GM23338 (cell line): Measurements from ENCODE around the gene EYS. TPM values are rescaled to one million over a fixed set of nuclear protein-coding genes. Genes with fewer than 3 reads are reported as not detected.

Experiments
- ATAC-seq: fragments of 200-7000 bp; cut with Tn5 transposase; 3 replicates; pipeline ENCODE4 v1.9.1; 2020
- DNase-seq: peaks from one replicate; pipeline ENCODE4 v3.0.0-alpha.2; 2015; ENCODE audit warnings: low spot score
- H2AFZ ChIP-seq: fragments of 200-600 bp; sonication (generic); 2 replicates; pipeline ENCODE4 v1.8.0; 2016; ENCODE audit warnings: antibody characterized with exemption, mild to moderate bottlenecking, moderate library complexity
- H3F3A ChIP-seq: fragments of 200-600 bp; sonication (generic); replicated peaks from 2 replicates; pipeline ENCODE4 v1.8.0; 2017; ENCODE audit warnings: antibody characterized with exemption, mixed run types, low read depth
- H3K27ac ChIP-seq: fragments of 200-600 bp; sonication (generic); 2 replicates; pipeline ENCODE4 v1.6.1; 2016; ENCODE audit warnings: low read depth
- H3K27me3 ChIP-seq: fragments of 200-600 bp; sonication (generic); 2 replicates; pipeline ENCODE4 v1.8.0; 2016; ENCODE audit warnings: mild to moderate bottlenecking, mixed run types, moderate library complexity; ENCODE audit not compliant: insufficient read depth
- H3K36me3 ChIP-seq: fragments of 200-600 bp; sonication (generic); 2 replicates; pipeline ENCODE4 v1.8.0; 2016; ENCODE audit warnings: mild to moderate bottlenecking; ENCODE audit not compliant: insufficient read depth
- H3K4me1 ChIP-seq: fragments of 200-600 bp; sonication (generic); 2 replicates; pipeline ENCODE4 v1.8.0; 2016; ENCODE audit warnings: mild to moderate bottlenecking, moderate library complexity; ENCODE audit not compliant: insufficient read depth
- H3K4me2 ChIP-seq: fragments of 200-600 bp; sonication (generic); 2 replicates; pipeline ENCODE4 v1.7.1; 2017; ENCODE audit warnings: mixed run types
- H3K4me3 ChIP-seq: fragments of 200-600 bp; sonication (generic); 2 replicates; pipeline ENCODE4 v1.6.1; 2016; ENCODE audit warnings: mixed run types
- H3K79me2 ChIP-seq: fragments of 200-600 bp; sonication (generic); replicated peaks from 2 replicates; pipeline ENCODE4 v1.8.0; 2017; ENCODE audit warnings: mild to moderate bottlenecking; ENCODE audit not compliant: insufficient read depth
- H3K9me2 ChIP-seq: fragments of 200-600 bp; sonication (generic); 2 replicates; pipeline ENCODE4 v1.8.0; 2017; ENCODE audit not compliant: insufficient read depth
- H4K20me1 ChIP-seq: fragments of 200-600 bp; sonication (generic); replicated peaks from 2 replicates; pipeline ENCODE4 v1.8.0; 2017; ENCODE audit warnings: mild to moderate bottlenecking; ENCODE audit not compliant: insufficient read depth
- H3K27ac Mint-ChIP-seq: 2 replicates; pipeline ENCODE4 v1.8.0; 2020; ENCODE audit warnings: inconsistent platforms, mild to moderate bottlenecking, moderate library complexity, mixed read lengths
- H3K27me3 Mint-ChIP-seq: 3 replicates; pipeline ENCODE4 v1.8.0; 2022; ENCODE audit warnings: low read depth, mild to moderate bottlenecking, moderate library complexity, mixed read lengths, inconsistent platforms; ENCODE audit not compliant: insufficient read depth, poor library complexity
- H3K36me3 Mint-ChIP-seq: 3 replicates; pipeline ENCODE4 v1.8.0; 2021; ENCODE audit warnings: low read depth, mild to moderate bottlenecking, inconsistent platforms, moderate library complexity, mixed read lengths
- H3K4me1 Mint-ChIP-seq: 3 replicates; pipeline ENCODE4 v1.8.0; 2020; ENCODE audit warnings: mild to moderate bottlenecking, inconsistent platforms, mixed read lengths
- H3K4me3 Mint-ChIP-seq: 3 replicates; pipeline ENCODE4 v1.8.0; 2021; ENCODE audit warnings: moderate library complexity, mild to moderate bottlenecking, inconsistent platforms, mixed read lengths
- H3K9me3 Mint-ChIP-seq: 3 replicates; pipeline ENCODE4 v1.8.0; 2020; ENCODE audit warnings: moderate library complexity, mild to moderate bottlenecking, inconsistent platforms, mixed read lengths
- EZH2 ChIP-seq: fragments of 200-600 bp; sonication (generic); IDR thresholded peaks from one replicate; pipeline ENCODE4 v1.8.0; 2017; ENCODE audit warnings: antibody characterized with exemption, mild to moderate bottlenecking, low read depth; ENCODE audit not compliant: unreplicated experiment
- EZH2phosphoT487 ChIP-seq: fragments of 200-600 bp; sonication (generic); IDR thresholded peaks from one replicate; pipeline ENCODE4 v1.8.1; 2018; ENCODE audit warnings: antibody characterized with exemption; ENCODE audit not compliant: unreplicated experiment
- JUNB ChIP-seq: IDR thresholded peaks from one replicate; pipeline ENCODE4 v1.6.1; 2016; ENCODE audit warnings: antibody characterized with exemption; ENCODE audit not compliant: unreplicated experiment
- NANOG ChIP-seq: IDR thresholded peaks from 2 replicates; pipeline ENCODE4 v1.6.1; 2016; ENCODE audit warnings: antibody characterized with exemption, borderline replicate concordance
- STAT1 ChIP-seq: IDR thresholded peaks from one replicate; pipeline ENCODE4 v1.6.1; 2016; ENCODE audit warnings: antibody characterized with exemption; ENCODE audit not compliant: unreplicated experiment
- ZNF114 ChIP-seq: fragments of 250-450 bp; sonication (Bioruptor Pico); IDR thresholded peaks from 2 replicates; pipeline ENCODE4 v1.5.0; 2020; ENCODE audit warnings: mild to moderate bottlenecking, moderate library complexity
- ZNF331 ChIP-seq: fragments of 250-450 bp; sonication (Bioruptor Pico); IDR thresholded peaks from 2 replicates; pipeline ENCODE4 v1.5.0; 2020; ENCODE audit warnings: low read depth, mild to moderate bottlenecking, moderate library complexity
- polyA plus RNA-seq: library from polyadenylated mRNA; unstranded; fragments of >200 nt; fragmentation: Nextera tagmentation; extraction: Ambion mirVana; gene quantifications from 2 replicates; pipeline ENCODE4 v1.2.1, GENCODE V29; 2016
- total RNA-seq: library from RNA; depleted of rRNA; stranded (reverse); fragments of >200 nt; shearing (Covaris generic); gene quantifications from 2 replicates; pipeline ENCODE4 v1.2.3, GENCODE V29; 2014
- TF ChIP-seq, protein P1 (sequence below): IDR thresholded peaks from one replicate; pipeline ENCODE4 v1.6.1; 2018; ENCODE audit warnings: antibody characterized with exemption; ENCODE audit not compliant: unreplicated experiment
- TF ChIP-seq, protein P2 (sequence below): IDR thresholded peaks from 2 replicates; pipeline ENCODE4 v1.6.1; 2016; ENCODE audit warnings: antibody characterized with exemption
- TF ChIP-seq, protein P3 (sequence below), 2 experiments: fragments of 200-600 bp in 1 of 2; sonication (generic) in 1 of 2; conservative IDR thresholded peaks; 2 replicates each; pipeline versions ENCODE4 v1.5.1 to v1.6.1; 2016 to 2017; ENCODE audit warnings: antibody characterized with exemption in 2 of 2, low read depth in 2 of 2, mild to moderate bottlenecking in 2 of 2, moderate library complexity in 1 of 2

Gene EYS
- total and polyA plus RNA-seq, 2 experiments from 2014 or later: 0.38 to 0.52 TPM

DNA sequence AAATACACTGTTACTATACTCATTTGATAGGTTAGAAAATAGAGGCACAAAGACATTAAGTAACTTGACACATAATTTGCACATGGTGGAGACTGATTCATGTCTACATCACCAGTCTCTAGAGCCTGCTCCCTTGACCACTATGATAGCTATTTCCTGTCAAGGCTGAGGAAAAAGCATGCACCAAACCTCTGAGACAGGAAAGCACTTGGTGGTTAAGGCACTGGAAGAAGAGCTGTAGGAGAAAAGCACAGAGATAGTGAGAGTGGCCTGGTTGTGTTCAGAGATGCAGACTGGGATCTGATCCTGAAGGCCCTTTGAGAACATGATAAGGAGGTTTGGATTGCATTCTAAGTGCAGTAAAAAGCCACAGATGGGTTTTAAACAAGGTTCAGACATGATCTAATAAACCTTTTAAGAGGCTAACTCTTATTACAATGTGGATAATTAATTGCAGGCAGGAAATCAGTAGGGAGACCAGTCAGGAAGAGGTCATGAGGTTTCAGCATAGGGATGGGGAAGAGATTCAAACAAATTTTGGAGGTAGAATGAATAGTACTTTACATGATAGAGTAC lies 1902.6 kb downstream of the EYS start (continued):
- TF ChIP-seq, protein P1, sequence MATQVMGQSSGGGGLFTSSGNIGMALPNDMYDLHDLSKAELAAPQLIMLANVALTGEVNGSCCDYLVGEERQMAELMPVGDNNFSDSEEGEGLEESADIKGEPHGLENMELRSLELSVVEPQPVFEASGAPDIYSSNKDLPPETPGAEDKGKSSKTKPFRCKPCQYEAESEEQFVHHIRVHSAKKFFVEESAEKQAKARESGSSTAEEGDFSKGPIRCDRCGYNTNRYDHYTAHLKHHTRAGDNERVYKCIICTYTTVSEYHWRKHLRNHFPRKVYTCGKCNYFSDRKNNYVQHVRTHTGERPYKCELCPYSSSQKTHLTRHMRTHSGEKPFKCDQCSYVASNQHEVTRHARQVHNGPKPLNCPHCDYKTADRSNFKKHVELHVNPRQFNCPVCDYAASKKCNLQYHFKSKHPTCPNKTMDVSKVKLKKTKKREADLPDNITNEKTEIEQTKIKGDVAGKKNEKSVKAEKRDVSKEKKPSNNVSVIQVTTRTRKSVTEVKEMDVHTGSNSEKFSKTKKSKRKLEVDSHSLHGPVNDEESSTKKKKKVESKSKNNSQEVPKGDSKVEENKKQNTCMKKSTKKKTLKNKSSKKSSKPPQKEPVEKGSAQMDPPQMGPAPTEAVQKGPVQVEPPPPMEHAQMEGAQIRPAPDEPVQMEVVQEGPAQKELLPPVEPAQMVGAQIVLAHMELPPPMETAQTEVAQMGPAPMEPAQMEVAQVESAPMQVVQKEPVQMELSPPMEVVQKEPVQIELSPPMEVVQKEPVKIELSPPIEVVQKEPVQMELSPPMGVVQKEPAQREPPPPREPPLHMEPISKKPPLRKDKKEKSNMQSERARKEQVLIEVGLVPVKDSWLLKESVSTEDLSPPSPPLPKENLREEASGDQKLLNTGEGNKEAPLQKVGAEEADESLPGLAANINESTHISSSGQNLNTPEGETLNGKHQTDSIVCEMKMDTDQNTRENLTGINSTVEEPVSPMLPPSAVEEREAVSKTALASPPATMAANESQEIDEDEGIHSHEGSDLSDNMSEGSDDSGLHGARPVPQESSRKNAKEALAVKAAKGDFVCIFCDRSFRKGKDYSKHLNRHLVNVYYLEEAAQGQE: no peak

DNA sequence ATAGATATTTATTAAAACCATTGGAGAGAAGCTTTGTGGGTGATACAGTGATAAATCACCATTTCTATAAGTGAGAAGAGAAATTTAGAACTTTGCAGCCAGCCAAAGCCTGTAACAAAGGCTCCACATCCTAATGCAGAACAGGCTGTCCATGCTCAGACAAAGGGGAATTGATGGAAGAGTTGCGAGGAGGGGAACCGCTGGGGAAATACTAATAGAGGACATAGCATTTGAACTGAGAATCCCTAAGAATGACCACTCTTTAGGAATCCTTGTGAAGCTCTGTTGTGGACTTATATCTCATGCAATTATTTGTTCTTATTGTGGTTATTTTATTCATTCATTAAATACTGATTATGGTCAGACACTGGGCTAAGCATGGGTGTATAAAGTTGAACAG lies 1903.7 kb downstream of the EYS start:
- H3K27me3 Mint-ChIP-seq: no peaks in the 10 kb centered on the region
- no peak overlapping the region for H3K27ac Mint-ChIP-seq
- no peaks in the 10 kb centered on the region for H3K9me2 ChIP-seq
- H3K4me3 ChIP-seq: no peak overlapping the region
- no peaks in the 10 kb centered on the region; the same call in 1 of the 2 replicates for H3K4me1 ChIP-seq
- H3K4me3 Mint-ChIP-seq: no peak overlapping the region
- no peak overlapping the region for H3K27ac ChIP-seq
- H3K79me2 ChIP-seq: no peaks in the 10 kb centered on the region
- no peak overlapping the region for H2AFZ ChIP-seq
- no peaks in the 10 kb centered on the region for H3F3A ChIP-seq
- H3K9me3 Mint-ChIP-seq: no peaks in the 10 kb centered on the region; the same call in 1 of the 3 replicates
- no peak overlapping the region for H3K4me2 ChIP-seq
- H3K4me1 Mint-ChIP-seq: peaks cover 11% of the 10 kb centered on the region; the same call in 2 of the 3 replicates
- ATAC-seq: no peak
- no peaks in the 10 kb centered on the region for H3K36me3 ChIP-seq
- H3K36me3 Mint-ChIP-seq: no peaks in the 10 kb centered on the region
- no peaks in the 10 kb centered on the region for H3K27me3 ChIP-seq
- H4K20me1 ChIP-seq: no peaks in the 10 kb centered on the region; the same call in 1 of the 2 replicates
- DNase-seq: no peak
- TF ChIP-seq, protein P1: no peak
- no peak for TF ChIP-seq EZH2
- TF ChIP-seq ZNF114: no peak
- no peak for TF ChIP-seq JUNB
- no peak for TF ChIP-seq NANOG
- no peak for TF ChIP-seq EZH2phosphoT487
- TF ChIP-seq STAT1: no peak
- no peak for TF ChIP-seq ZNF331 (CRISPR knock-in tag)
- TF ChIP-seq, protein P2, sequence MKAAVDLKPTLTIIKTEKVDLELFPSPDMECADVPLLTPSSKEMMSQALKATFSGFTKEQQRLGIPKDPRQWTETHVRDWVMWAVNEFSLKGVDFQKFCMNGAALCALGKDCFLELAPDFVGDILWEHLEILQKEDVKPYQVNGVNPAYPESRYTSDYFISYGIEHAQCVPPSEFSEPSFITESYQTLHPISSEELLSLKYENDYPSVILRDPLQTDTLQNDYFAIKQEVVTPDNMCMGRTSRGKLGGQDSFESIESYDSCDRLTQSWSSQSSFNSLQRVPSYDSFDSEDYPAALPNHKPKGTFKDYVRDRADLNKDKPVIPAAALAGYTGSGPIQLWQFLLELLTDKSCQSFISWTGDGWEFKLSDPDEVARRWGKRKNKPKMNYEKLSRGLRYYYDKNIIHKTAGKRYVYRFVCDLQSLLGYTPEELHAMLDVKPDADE: no peak
- TF ChIP-seq, protein P3, sequence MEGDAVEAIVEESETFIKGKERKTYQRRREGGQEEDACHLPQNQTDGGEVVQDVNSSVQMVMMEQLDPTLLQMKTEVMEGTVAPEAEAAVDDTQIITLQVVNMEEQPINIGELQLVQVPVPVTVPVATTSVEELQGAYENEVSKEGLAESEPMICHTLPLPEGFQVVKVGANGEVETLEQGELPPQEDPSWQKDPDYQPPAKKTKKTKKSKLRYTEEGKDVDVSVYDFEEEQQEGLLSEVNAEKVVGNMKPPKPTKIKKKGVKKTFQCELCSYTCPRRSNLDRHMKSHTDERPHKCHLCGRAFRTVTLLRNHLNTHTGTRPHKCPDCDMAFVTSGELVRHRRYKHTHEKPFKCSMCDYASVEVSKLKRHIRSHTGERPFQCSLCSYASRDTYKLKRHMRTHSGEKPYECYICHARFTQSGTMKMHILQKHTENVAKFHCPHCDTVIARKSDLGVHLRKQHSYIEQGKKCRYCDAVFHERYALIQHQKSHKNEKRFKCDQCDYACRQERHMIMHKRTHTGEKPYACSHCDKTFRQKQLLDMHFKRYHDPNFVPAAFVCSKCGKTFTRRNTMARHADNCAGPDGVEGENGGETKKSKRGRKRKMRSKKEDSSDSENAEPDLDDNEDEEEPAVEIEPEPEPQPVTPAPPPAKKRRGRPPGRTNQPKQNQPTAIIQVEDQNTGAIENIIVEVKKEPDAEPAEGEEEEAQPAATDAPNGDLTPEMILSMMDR (conservative IDR thresholded peaks at IDR 0.05; ENCODE audit: low read depth in 2 of 2): no peak
